Suprapubic skin (tissue), 4 donors: ENCODE data around the gene METTL14.

Experiments used
- POLR2A ChIP-seq, 2 donors: fragments of 450-650 bp; IDR thresholded peaks; one replicate each; pipeline ENCODE4 v1.6.1; 2017; ENCODE audit warnings: antibody characterized with exemption in 2 of 2, mild to moderate bottlenecking in 2 of 2, moderate library complexity in 2 of 2
- POLR2AphosphoS5 ChIP-seq, 3 donors: sonication (generic); formaldehyde crosslinking; IDR thresholded peaks; one replicate each; pipeline ENCODE4 v1.6.1; 2017; ENCODE audit warnings: antibody characterized with exemption in 3 of 3
- TF ChIP-seq, protein P1 (sequence below), 2 donors: fragments of 200-600 bp in 1 of 2; fragments of 450-650 bp in 1 of 2; sonication (generic) in 1 of 2; IDR thresholded peaks; one replicate each; pipeline ENCODE4 v1.5.1; 2016 to 2019; ENCODE audit warnings: antibody characterized with exemption in 2 of 2, mild to moderate bottlenecking in 1 of 2, moderate library complexity in 1 of 2

DNA sequence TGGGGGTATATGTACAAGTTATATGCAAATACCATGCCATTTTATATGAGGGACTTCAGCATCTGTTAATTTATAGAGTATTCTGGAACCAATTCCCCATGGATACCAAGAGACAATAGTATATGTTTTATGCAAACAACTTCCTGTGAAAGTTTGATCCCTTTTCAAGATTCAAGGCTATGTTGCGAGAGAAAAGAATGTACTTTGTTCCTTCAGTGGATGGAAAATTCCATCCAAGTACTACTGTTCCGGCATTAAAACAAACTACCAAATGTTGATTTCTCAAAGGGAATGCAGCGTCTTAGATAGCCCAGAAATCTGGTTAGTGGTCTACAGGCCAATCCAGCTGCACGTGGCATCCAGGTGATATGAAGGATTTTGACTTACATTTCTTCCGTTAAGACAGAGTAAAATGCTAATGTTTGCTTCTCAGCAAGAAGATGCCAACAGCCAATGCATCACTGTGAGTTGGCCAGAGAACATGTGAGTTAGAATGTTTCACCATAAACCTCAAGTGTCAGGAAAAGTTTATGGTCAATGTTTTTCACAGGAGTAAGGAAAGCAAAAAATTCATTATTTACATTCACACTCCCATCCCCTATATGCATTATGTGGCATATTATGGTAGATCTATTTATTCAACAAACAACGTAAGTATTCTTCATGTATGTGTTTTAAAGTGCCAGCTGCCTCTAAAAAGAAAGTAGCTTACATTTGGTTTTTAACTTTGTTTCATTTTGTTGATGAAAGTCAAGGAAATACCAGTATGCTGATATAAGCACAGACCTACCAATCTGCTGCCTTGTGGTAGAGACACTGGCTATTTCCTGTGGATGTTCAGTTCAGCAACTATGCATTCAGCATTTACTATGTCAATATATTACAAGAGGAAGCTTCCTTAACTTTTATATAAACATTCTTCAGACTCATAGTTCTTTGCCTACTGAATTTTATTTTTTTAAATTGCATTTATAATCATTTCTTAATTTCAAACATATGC is 44.4 kb downstream of the METTL14 start:
- TF ChIP-seq, protein P1, sequence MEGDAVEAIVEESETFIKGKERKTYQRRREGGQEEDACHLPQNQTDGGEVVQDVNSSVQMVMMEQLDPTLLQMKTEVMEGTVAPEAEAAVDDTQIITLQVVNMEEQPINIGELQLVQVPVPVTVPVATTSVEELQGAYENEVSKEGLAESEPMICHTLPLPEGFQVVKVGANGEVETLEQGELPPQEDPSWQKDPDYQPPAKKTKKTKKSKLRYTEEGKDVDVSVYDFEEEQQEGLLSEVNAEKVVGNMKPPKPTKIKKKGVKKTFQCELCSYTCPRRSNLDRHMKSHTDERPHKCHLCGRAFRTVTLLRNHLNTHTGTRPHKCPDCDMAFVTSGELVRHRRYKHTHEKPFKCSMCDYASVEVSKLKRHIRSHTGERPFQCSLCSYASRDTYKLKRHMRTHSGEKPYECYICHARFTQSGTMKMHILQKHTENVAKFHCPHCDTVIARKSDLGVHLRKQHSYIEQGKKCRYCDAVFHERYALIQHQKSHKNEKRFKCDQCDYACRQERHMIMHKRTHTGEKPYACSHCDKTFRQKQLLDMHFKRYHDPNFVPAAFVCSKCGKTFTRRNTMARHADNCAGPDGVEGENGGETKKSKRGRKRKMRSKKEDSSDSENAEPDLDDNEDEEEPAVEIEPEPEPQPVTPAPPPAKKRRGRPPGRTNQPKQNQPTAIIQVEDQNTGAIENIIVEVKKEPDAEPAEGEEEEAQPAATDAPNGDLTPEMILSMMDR (IDR thresholded peaks at IDR 0.05): no peak
- TF ChIP-seq POLR2AphosphoS5 (IDR thresholded peaks at IDR 0.05): no peak
- TF ChIP-seq POLR2A (IDR thresholded peaks at IDR 0.05): no peak
